AG04449 (cell line): Measurements from ENCODE around the gene CHN2.

Source experiments
- CTCF ChIA-PET: fragments of 350-600 bp; formaldehyde crosslinking; extraction: SDS; loops from one replicate; lab custom pipeline; 2021; ENCODE audit warnings: antibody characterized with exemption; lab: Yijun Ruan, JAX
- POLR2A ChIA-PET: fragments of 400-600, 350-600 bp; formaldehyde crosslinking; extraction: SDS; loops from one replicate; lab custom pipeline; 2020; ENCODE audit warnings: antibody characterized with exemption, inconsistent platforms; lab: Yijun Ruan, JAX
- DNase-seq: peaks from one replicate; pipeline ENCODE4 v3.0.0-alpha.2; 2010; ENCODE audit warnings: low read depth, low spot score
- H3K4me3 ChIP-seq: 2 replicates; pipeline ENCODE4 v1.5.1; 2011; ENCODE audit warnings: low read depth, mild to moderate bottlenecking, control low read depth, low read length
- TF ChIP-seq, protein P1 (sequence below): IDR thresholded peaks from one replicate; pipeline ENCODE4 v1.5.1; 2011; ENCODE audit warnings: mild to moderate bottlenecking, moderate library complexity, low read length, control low read depth, inconsistent platforms; ENCODE audit not compliant: insufficient read depth; ENCODE audit errors: missing control alignments

CHN2 gene

DNA sequence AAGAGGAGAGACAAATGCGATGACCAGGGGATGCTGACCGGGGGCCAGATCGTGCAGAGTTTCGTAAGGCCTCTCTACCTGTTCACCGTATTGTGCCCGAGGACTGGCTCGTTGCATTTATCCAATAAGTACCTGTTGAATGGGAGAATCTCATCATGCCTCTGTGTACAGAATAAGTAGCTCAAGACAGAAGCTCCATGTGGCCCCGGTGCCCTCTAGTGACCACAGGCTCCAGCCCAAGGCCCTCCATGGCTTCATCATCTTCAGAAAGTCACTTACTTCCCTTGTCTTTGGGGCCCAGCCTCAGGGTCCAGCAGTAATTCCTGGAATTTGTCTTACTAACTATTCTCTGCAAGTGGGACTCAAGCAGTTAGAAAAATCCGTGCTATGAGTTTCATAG lies 151.0 kb downstream of the CHN2 start:
- CTCF ChIA-PET: no interaction called here
- POLR2A ChIA-PET: no interaction called here
- TF ChIP-seq, protein P1, sequence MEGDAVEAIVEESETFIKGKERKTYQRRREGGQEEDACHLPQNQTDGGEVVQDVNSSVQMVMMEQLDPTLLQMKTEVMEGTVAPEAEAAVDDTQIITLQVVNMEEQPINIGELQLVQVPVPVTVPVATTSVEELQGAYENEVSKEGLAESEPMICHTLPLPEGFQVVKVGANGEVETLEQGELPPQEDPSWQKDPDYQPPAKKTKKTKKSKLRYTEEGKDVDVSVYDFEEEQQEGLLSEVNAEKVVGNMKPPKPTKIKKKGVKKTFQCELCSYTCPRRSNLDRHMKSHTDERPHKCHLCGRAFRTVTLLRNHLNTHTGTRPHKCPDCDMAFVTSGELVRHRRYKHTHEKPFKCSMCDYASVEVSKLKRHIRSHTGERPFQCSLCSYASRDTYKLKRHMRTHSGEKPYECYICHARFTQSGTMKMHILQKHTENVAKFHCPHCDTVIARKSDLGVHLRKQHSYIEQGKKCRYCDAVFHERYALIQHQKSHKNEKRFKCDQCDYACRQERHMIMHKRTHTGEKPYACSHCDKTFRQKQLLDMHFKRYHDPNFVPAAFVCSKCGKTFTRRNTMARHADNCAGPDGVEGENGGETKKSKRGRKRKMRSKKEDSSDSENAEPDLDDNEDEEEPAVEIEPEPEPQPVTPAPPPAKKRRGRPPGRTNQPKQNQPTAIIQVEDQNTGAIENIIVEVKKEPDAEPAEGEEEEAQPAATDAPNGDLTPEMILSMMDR: no peak
- no peak overlapping the region for H3K4me3 ChIP-seq
- DNase-seq: no peak

DNA sequence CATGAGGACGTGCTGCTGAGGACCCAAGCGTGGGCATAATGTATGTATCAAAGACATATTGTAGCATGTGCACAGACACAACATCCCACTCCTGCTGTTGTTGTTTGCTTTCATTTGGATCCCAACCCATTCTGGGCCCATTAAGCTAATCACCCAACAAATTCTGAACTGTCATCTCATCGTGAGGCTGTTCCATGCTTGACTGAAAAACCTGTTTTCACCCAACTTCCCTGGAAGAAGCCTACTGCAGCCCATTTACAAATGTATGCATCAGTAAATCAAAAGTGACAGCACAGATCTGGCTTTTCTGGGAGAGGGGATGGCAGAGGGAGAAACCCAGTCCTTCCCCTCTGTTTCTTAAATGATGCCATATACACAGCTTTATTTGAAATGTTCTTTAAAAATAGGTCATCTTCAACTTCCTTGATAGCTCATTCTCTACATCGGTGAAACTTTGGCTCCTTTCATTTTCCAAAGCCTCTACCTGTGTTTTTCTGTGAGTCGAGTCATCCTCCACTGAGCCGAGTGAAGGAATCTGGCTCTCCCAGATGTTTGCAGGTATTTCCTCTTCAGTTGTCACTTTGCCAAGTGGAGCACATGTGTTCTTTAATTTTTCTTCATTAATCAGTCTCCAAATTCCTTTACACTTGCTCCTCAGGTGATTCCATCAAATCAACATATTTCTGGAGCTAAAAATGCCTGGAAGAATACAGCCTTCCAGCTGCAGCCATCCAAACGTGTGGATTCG lies 151.8 kb downstream of the CHN2 start:
- CTCF ChIA-PET: no interaction called here
- no peak for DNase-seq
- H3K4me3 ChIP-seq: no peak overlapping the region
- POLR2A ChIA-PET: no interaction called here
- TF ChIP-seq, protein P1: no peak

DNA sequence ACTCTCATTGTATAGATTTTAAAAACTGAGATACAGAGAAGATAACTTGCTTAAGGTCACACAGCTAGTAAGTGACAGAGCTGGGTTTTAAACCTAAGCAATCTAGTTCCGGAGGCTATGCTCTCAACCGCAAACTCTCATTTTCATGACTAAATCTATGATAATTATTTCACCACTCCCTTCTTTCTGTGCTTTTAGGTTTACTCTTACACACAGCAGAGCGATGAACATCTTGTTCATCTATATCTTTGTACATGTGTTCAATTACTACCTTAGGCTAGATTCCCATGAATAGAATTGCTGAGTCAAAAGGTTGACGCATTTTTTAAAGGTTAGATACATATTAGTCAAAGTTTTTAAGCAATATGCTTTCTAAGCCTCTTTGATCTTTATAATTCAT lies 154.8 kb downstream of the CHN2 start:
- H3K4me3 ChIP-seq: no peak overlapping the region
- ChIA-PET POLR2A (no interaction called here), CTCF (no interaction called here)
- TF ChIP-seq, protein P1: no peak
- DNase-seq: no peak

DNA sequence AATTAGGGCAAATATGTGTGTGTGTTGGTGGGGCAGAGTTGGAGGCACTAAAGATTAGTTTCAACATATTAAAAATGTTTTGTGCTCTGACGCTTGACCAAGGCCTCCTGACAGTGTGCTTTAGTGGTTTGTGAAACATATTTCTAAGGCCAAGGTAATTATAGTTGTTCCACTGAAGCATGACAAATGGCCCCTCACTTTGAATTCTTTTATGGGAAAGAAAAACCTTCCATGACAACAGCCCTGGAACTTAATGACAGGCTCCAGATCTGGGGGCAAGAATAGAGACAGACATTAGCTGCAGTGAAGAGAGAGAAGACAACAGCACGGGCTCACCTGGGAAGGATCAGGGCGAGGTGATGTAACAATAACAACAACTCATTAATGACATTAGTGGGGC lies 155.8 kb downstream of the CHN2 start:
- ChIA-PET POLR2A (no interaction called here), CTCF (no interaction called here)
- H3K4me3 ChIP-seq: no peak overlapping the region
- TF ChIP-seq, protein P1: no peak
- no peak for DNase-seq

DNA sequence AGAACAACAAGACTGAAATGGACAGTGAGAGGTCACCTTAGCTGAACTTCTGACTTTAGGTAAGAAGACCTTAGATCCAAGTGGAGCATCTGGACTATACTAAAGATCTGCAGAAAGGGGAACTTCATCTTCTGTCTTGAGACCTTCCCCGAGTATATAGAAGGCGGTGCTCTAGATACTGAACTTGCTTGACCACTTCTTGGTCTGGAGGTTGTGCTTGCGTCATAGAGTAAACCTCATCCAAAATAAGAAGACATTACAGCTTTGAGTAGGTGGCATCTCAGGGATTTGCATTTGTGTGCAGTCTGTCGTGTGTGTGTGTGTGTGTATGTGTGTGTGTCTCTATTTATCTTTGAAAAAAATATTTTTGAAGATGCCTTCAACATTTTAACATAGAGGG lies 157.5 kb downstream of the CHN2 start:
- no peak for DNase-seq
- no peak overlapping the region for H3K4me3 ChIP-seq
- ChIA-PET POLR2A (no interaction called here), CTCF (no interaction called here)
- TF ChIP-seq, protein P1: no peak

DNA sequence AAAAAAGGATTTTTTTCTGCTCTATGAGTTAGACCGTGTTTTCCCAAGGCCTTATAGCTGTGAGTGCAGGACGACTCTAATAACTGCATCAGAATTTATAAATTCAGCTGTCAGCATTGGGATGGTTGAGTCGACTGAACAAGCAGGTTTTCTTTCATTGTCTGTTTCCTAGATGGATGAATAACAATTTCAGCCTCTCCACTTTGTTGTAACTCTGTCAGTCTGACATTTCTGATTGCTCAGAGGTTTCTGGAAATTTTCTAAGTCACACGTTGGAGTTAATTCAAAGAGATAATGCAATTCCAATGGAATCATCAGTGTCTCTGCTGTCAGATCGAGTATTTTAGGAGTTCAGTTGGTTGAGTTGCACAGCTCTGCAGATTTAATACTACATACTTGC lies 159.2 kb downstream of the CHN2 start:
- H3K4me3 ChIP-seq: no peak overlapping the region
- DNase-seq: no peak
- ChIA-PET CTCF (no interaction called here), POLR2A (no interaction called here)
- TF ChIP-seq, protein P1: no peak
